Effector memory CD4-positive, alpha-beta T cell (primary cell): ENCODE measurements around the gene HSPA9.

Experiments
- DNase-seq, 3 donors: peaks; one replicate each; pipeline ENCODE4 v3.0.0-alpha.2; 2020
- H3K27ac ChIP-seq: 2 replicates; pipeline ENCODE4 v1.7.0; 2013; ENCODE audit warnings: mild to moderate bottlenecking, low read length, moderate library complexity; ENCODE audit not compliant: insufficient read depth, poor library complexity, severe bottlenecking
- H3K27me3 ChIP-seq: replicated peaks from 2 replicates; pipeline ENCODE4 v1.7.0; 2013; ENCODE audit warnings: mild to moderate bottlenecking, low read length; ENCODE audit not compliant: insufficient read depth, control insufficient read depth, poor library complexity, severe bottlenecking
- H3K36me3 ChIP-seq: 2 replicates; pipeline ENCODE4 v1.7.0; 2013; ENCODE audit warnings: mild to moderate bottlenecking, low read length, moderate library complexity; ENCODE audit not compliant: control insufficient read depth, insufficient read depth
- H3K4me1 ChIP-seq: 2 replicates; pipeline ENCODE4 v1.7.0; 2013; ENCODE audit warnings: low read length, mild to moderate bottlenecking; ENCODE audit not compliant: control insufficient read depth, insufficient read depth, poor library complexity, severe bottlenecking
- H3K4me3 ChIP-seq: 2 replicates; pipeline ENCODE4 v1.7.0; 2013; ENCODE audit warnings: low read length, low read depth, mild to moderate bottlenecking; ENCODE audit not compliant: insufficient read depth, poor library complexity, severe bottlenecking
- H3K9me3 ChIP-seq: 2 replicates; pipeline ENCODE4 v1.7.0; 2013; ENCODE audit warnings: mild to moderate bottlenecking, low read length, moderate library complexity; ENCODE audit not compliant: control insufficient read depth

HSPA9 gene

GRCh38 chr5:138536215-138536614, 39.0 kb downstream of the HSPA9 start:
- DNase-seq: no peak

DNA sequence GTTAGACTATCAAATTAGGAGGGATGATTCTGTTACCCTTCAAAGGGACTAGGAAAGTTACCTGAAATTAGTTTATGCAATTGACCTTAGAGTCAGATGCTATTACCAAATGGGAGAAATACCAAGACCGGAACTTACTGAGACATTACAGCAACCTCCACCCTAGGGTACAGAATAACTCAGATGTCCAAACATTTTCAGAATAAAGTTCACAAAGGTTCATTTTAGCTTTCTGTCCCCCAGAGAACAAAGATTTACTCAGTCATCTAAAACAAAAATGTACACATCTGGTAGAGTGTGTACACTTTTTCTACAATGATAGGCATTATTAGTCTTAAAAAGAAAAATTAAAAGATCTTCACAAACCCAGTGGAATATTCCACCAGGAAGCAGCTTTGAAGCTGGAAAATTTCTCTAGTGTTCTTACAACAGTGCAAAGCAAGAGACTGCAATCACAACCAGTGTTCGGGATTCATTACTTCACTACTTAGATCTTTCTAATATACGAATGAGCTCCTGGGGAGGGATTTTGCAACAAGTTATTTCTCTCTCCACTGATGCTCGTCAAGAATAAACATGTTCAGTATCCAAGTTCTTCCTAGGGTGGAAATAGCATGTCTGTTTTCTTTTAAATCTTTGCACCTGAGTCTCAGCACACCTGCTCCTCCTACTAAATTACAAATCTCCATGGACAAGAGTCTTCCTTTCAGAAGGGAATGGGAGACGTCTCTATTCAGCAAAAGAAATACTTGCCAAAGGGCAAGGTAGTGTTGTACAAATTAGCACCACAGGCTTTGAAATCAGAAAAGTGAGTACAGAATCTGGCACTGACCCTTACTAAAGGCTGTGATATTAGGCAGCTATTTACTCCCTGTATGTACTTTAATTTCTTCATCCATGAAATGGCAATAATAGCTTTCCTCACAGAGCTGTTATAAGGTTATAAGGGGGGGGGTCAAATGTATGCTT, 40.9 kb downstream of the HSPA9 start:
- Histone ChIP-seq H3K4me3 (no peak overlapping the region), H3K9me3 (no peaks in the 10 kb centered on the region), H3K27ac (no peak overlapping the region), H3K4me1 (no peaks in the 10 kb centered on the region), H3K27me3 (no peaks in the 10 kb centered on the region), H3K36me3 (peaks cover 8% of the 10 kb centered on the region)
- DNase-seq: no peak

More at GRCh38 chr5:138536215-138536614, 39.0 kb downstream of the HSPA9 start:
- no peak overlapping the region for H3K27ac ChIP-seq
- H3K36me3 ChIP-seq: peaks cover 8% of the 10 kb centered on the region
- H3K4me1 ChIP-seq: peaks cover 8% of the 10 kb centered on the region
- H3K27me3 ChIP-seq: no peaks in the 10 kb centered on the region
- no peak overlapping the region for H3K4me3 ChIP-seq
- H3K9me3 ChIP-seq: no peaks in the 10 kb centered on the region

GRCh38 chr5:138529812-138530211, 45.4 kb downstream of the HSPA9 start:
- no peak overlapping the region for H3K4me3 ChIP-seq
- H3K36me3 ChIP-seq: no peaks in the 10 kb centered on the region
- no peak overlapping the region for H3K27ac ChIP-seq
- DNase-seq: no peak
- H3K9me3 ChIP-seq: no peaks in the 10 kb centered on the region
- no peaks in the 10 kb centered on the region for H3K4me1 ChIP-seq
- no peaks in the 10 kb centered on the region for H3K27me3 ChIP-seq

DNA sequence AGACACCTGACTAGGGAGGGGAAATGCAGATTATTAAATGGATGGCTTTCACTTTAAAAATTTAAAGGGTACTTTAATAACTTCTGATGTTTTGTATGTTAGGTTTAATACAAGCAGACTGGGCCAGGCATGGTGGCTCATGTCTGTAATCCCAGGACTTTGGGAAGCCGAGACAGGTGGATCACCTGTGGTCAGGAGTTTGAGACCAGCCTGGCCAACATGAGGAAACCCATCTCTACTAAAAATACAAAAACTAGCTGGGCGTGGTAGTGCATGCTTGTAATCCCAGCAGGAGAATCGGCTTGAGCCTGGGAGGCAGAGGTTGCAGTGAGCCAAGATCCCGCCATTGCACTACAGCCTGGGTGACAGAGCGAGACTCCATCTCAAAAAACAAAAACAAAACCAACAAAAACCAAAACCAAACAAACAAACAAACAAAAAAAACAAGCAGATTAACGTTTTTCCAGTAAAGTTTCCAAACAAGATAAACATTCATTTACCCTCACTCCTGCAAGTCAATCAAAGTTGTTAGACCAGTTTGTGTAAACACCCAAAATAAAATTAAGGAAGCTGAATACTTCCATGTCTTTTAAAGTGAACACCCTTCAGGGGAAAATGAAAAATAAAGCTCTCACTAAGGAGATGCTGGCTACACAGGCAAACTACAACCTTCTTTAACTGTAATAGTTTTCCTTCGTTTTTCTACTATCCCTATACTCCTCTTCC, 46.3 kb downstream of the HSPA9 start:
- H3K27ac ChIP-seq: no peak overlapping the region

DNA sequence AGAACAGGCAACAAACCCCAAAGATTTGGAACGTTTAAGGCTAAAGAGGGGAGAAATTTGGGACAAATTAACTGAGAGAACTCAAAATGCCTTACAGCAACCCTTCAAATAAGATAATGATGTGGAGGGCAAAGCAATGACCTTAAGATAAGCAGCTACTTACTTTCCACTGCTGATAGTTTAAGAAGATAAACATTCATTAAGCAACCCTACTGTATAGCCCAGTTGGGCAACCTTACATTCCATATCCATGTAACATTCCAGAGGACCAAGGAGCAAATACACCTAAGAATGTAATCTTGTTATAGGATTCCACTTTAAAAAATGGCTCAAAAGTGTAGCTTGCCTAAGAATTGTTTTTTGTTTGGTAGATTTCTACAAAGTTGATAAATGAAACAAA, 47.0 kb downstream of the HSPA9 start:
- no peak overlapping the region for H3K4me3 ChIP-seq
- H3K36me3 ChIP-seq: no peaks in the 10 kb centered on the region
- H3K27ac ChIP-seq: no peak overlapping the region
- DNase-seq: no peak
- H3K9me3 ChIP-seq: no peaks in the 10 kb centered on the region
- no peaks in the 10 kb centered on the region for H3K27me3 ChIP-seq
- no peaks in the 10 kb centered on the region for H3K4me1 ChIP-seq

More for the DNA sequence above, 46.3 kb downstream of the HSPA9 start:
- Histone ChIP-seq H3K9me3 (no peaks in the 10 kb centered on the region), H3K27me3 (no peaks in the 10 kb centered on the region), H3K4me1 (no peaks in the 10 kb centered on the region), H3K4me3 (no peak overlapping the region), H3K36me3 (no peaks in the 10 kb centered on the region)
- DNase-seq: no peak

GRCh38 chr5:138527170-138527569, 48.0 kb downstream of the HSPA9 start:
- H3K27ac ChIP-seq: no peak overlapping the region
- H3K36me3 ChIP-seq: no peaks in the 10 kb centered on the region
- no peaks in the 10 kb centered on the region for H3K27me3 ChIP-seq
- H3K4me1 ChIP-seq: no peaks in the 10 kb centered on the region
- H3K9me3 ChIP-seq: no peaks in the 10 kb centered on the region
- no peak overlapping the region for H3K4me3 ChIP-seq
- no peak for DNase-seq

- no peak for DNase-seq
- no peaks in the 10 kb centered on the region for H3K27me3 ChIP-seq
- H3K4me1 ChIP-seq: no peaks in the 10 kb centered on the region
- H3K27ac ChIP-seq: no peak overlapping the region
- no peaks in the 10 kb centered on the region for H3K9me3 ChIP-seq
- H3K4me3 ChIP-seq: no peak overlapping the region
- peaks cover 6% of the 10 kb centered on the region for H3K36me3 ChIP-seq
Measured at GRCh38 chr5:138523406-138523805, 51.8 kb downstream of the HSPA9 start.

- DNase-seq: no peak
- peaks cover 28% of the 10 kb centered on the region for H3K36me3 ChIP-seq
- no peaks in the 10 kb centered on the region for H3K27me3 ChIP-seq
- H3K4me1 ChIP-seq: no peaks in the 10 kb centered on the region
- no peak overlapping the region for H3K4me3 ChIP-seq
- no peaks in the 10 kb centered on the region for H3K9me3 ChIP-seq
- no peak overlapping the region for H3K27ac ChIP-seq
Measured at GRCh38 chr5:138520971-138521370, 54.2 kb downstream of the HSPA9 start.

DNA sequence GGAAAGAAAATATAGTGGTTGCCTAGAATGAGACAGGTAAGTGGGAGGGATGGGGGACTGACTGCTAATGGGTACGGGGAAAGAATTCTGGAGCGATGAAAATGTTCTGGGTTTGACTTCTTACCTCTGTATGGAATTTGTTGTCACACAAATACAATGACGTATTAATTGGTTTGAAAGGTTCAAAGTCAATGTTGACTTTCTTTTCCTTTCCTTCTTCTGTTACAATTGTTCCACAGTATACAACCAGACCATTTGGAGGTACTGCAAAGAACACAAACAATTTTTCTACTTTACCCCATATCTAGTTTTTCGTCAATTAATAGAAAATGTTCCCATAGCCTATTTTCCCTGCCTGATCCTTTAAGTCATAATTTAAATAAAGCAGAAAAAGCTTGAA, 57.8 kb downstream of the HSPA9 start:
- Histone ChIP-seq H3K27ac (no peak overlapping the region), H3K36me3 (peaks cover 63% of the 10 kb centered on the region), H3K4me3 (no peak overlapping the region), H3K27me3 (no peaks in the 10 kb centered on the region), H3K4me1 (no peaks in the 10 kb centered on the region), H3K9me3 (no peaks in the 10 kb centered on the region)
- no peak for DNase-seq
